Fibroblast of mammary gland (primary cell): Measurements from ENCODE around the gene COQ3.

Experiments
- DNase-seq: peaks from one replicate; pipeline ENCODE4 v3.0.0-alpha.2; 2010; ENCODE audit warnings: low read depth
- H3K4me3 ChIP-seq: 2 replicates; pipeline ENCODE4 v1.5.1; 2011; ENCODE audit warnings: low read depth, mild to moderate bottlenecking, low read length, moderate library complexity; ENCODE audit not compliant: control insufficient read depth
- CTCF ChIP-seq: conservative IDR thresholded peaks from 2 replicates; pipeline ENCODE4 v1.5.1; 2011; ENCODE audit warnings: low read depth, low read length, inconsistent platforms; ENCODE audit not compliant: control insufficient read depth, insufficient read depth

COQ3 gene

GRCh38 chr6:99425647-99426450 lies 31.9 kb upstream of the COQ3 start:
- H3K4me3 ChIP-seq = peak overlapping the region; percentile 98
- DNase-seq = peak; percentile 91
- TF ChIP-seq CTCF = peak; percentile 41

- peak within 1 kb of the TSS; percentile 98 for H3K4me3 ChIP-seq
- peak; percentile 99 for DNase-seq
- no peak for TF ChIP-seq CTCF
Measured at GRCh38 chr6:99424761-99425646, 31.0 kb upstream of the COQ3 start, which contains the start of gene PNISR. Gene PNISR, minus strand, starts transcription at chr6:99425308. Its CDS starts 10,649 bp downstream, at chr6:99414659.

- H3K4me3 ChIP-seq = peak overlapping the region; percentile 98
- DNase-seq = no peak
- TF ChIP-seq CTCF = no peak
Measured at GRCh38 chr6:99424022-99424421, 30.0 kb upstream of the COQ3 start.

- no peak for DNase-seq
- TF ChIP-seq CTCF = no peak
- no peak overlapping the region for H3K4me3 ChIP-seq
Measured at GRCh38 chr6:99422912-99423311, 28.9 kb upstream of the COQ3 start.

GRCh38 chr6:99416892-99417767 lies 23.1 kb upstream of the COQ3 start:
- H3K4me3 ChIP-seq = no peak overlapping the region
- TF ChIP-seq CTCF = no peak
- no peak for DNase-seq

- TF ChIP-seq CTCF = no peak
- H3K4me3 ChIP-seq = no peak overlapping the region
- no peak for DNase-seq
Measured at GRCh38 chr6:99416226-99416625, 22.2 kb upstream of the COQ3 start.
